Stimulated activated memory B cell treated with anti-CD40 and anti-IgM and Interleukin-4, amounts not matched to agents 10 μg/mL and 1 μg/mL and 100 μg/mL, for 72 hours (primary cell): Measurements from ENCODE around the gene KLRC2.
"Not testable (repeated sequence)": the region's sequence is repeated elsewhere in the genome, so short reads cannot be mapped to it uniquely, and the experiment has no call there.

ENCODE experiments used
- ATAC-seq: fragments of 150-1000 bp; cut with Tn5 transposase; 2 replicates; pipeline ENCODE4 v1.10.0; 2021
- H3K27ac Mint-ChIP-seq: one replicate; pipeline ENCODE4 v1.8.0; 2022; ENCODE audit warnings: mild to moderate bottlenecking, mixed read lengths
- H3K27me3 Mint-ChIP-seq: one replicate; pipeline ENCODE4 v1.8.0; 2022; ENCODE audit warnings: mixed read lengths
- H3K36me3 Mint-ChIP-seq: one replicate; pipeline ENCODE4 v1.8.0; 2022; ENCODE audit warnings: mixed read lengths
- H3K4me1 Mint-ChIP-seq: one replicate; pipeline ENCODE4 v1.8.0; 2022; ENCODE audit warnings: mixed read lengths
- H3K4me3 Mint-ChIP-seq: one replicate; pipeline ENCODE4 v1.8.0; 2022; ENCODE audit warnings: mild to moderate bottlenecking, moderate library complexity, mixed read lengths
- H3K9me3 Mint-ChIP-seq: one replicate; pipeline ENCODE4 v1.8.0; 2022; ENCODE audit warnings: mixed read lengths

KLRC2 gene

GRCh38 chr12:10425938-10426337, 9.9 kb downstream of the KLRC2 start:
- not testable (repeated sequence) for H3K27ac Mint-ChIP-seq, H3K36me3 Mint-ChIP-seq, ATAC-seq, H3K4me3 Mint-ChIP-seq, H3K4me1 Mint-ChIP-seq, H3K9me3 Mint-ChIP-seq, H3K27me3 Mint-ChIP-seq

- ATAC-seq, H3K9me3 Mint-ChIP-seq, H3K4me1 Mint-ChIP-seq, H3K27ac Mint-ChIP-seq, H3K36me3 Mint-ChIP-seq, H3K27me3 Mint-ChIP-seq, H3K4me3 Mint-ChIP-seq: not testable (repeated sequence)
These were observed 11.4 kb downstream of the KLRC2 start for GRCh38 chr12:10424260-10424899.

GRCh38 chr12:10422159-10422558, 13.7 kb downstream of the KLRC2 start:
- H3K27me3 Mint-ChIP-seq, H3K4me1 Mint-ChIP-seq, H3K4me3 Mint-ChIP-seq, H3K36me3 Mint-ChIP-seq, H3K27ac Mint-ChIP-seq, ATAC-seq, H3K9me3 Mint-ChIP-seq: not testable (repeated sequence)

- H3K27ac Mint-ChIP-seq, H3K36me3 Mint-ChIP-seq, H3K27me3 Mint-ChIP-seq, H3K4me1 Mint-ChIP-seq, H3K9me3 Mint-ChIP-seq, ATAC-seq, H3K4me3 Mint-ChIP-seq: not testable (repeated sequence)
These were observed 15.5 kb downstream of the KLRC2 start, which contains the start of gene KLRC3 for GRCh38 chr12:10420334-10420733. TSS of gene KLRC3 (minus strand) at chr12:10420595. CDS start at chr12:10420550, 45 bp downstream.

- H3K4me1 Mint-ChIP-seq, result peaks cover 12% of the 10 kb centered on the region
- ATAC-seq, result no peak
- no peak within 1 kb of the TSS for H3K27ac Mint-ChIP-seq
- no peaks in the 10 kb centered on the region for H3K27me3 Mint-ChIP-seq
- H3K9me3 Mint-ChIP-seq, result no peaks in the 10 kb centered on the region
- no peaks in the 10 kb centered on the region for H3K36me3 Mint-ChIP-seq
- no peak within 1 kb of the TSS for H3K4me3 Mint-ChIP-seq
These were observed 26.4 kb downstream of the KLRC2 start, which contains the start of gene KLRC4 for GRCh38 chr12:10409392-10409791. TSS of gene KLRC4 (minus strand) at chr12:10409757. CDS start at chr12:10409575, 182 bp downstream.

GRCh38 chr12:10408842-10409241, 27.0 kb downstream of the KLRC2 start:
- Mint-ChIP-seq H3K36me3 (no peaks in the 10 kb centered on the region), H3K4me1 (peaks cover 12% of the 10 kb centered on the region), H3K4me3 (no peak overlapping the region), H3K27ac (no peak overlapping the region), H3K9me3 (no peaks in the 10 kb centered on the region), H3K27me3 (no peaks in the 10 kb centered on the region)
- ATAC-seq, result no peak

- Mint-ChIP-seq H3K4me1 (peaks cover 12% of the 10 kb centered on the region), H3K9me3 (no peaks in the 10 kb centered on the region), H3K4me3 (no peak overlapping the region), H3K27ac (no peak overlapping the region), H3K36me3 (no peaks in the 10 kb centered on the region), H3K27me3 (no peaks in the 10 kb centered on the region)
- ATAC-seq, result peak; percentile 41
These were observed 29.1 kb downstream of the KLRC2 start for GRCh38 chr12:10406725-10407124.

GRCh38 chr12:10405294-10405693, 30.5 kb downstream of the KLRC2 start:
- no peak for ATAC-seq
- Mint-ChIP-seq H3K27me3 (no peaks in the 10 kb centered on the region), H3K4me3 (no peak overlapping the region), H3K27ac (no peak overlapping the region), H3K4me1 (peaks cover 12% of the 10 kb centered on the region), H3K36me3 (no peaks in the 10 kb centered on the region), H3K9me3 (no peaks in the 10 kb centered on the region)

- peaks cover 12% of the 10 kb centered on the region for H3K4me1 Mint-ChIP-seq
- no peaks in the 10 kb centered on the region for H3K9me3 Mint-ChIP-seq
- no peak overlapping the region for H3K27ac Mint-ChIP-seq
- ATAC-seq, result no peak
- H3K27me3 Mint-ChIP-seq, result no peaks in the 10 kb centered on the region
- no peaks in the 10 kb centered on the region for H3K36me3 Mint-ChIP-seq
- H3K4me3 Mint-ChIP-seq, result no peak overlapping the region
These were observed 31.0 kb downstream of the KLRC2 start for GRCh38 chr12:10404798-10405197.

- Mint-ChIP-seq H3K4me1 (peaks cover 1% of the 10 kb centered on the region), H3K27ac (no peak overlapping the region), H3K36me3 (no peaks in the 10 kb centered on the region), H3K9me3 (no peaks in the 10 kb centered on the region), H3K27me3 (no peaks in the 10 kb centered on the region), H3K4me3 (no peak overlapping the region)
- ATAC-seq, result no peak
These were observed 35.0 kb downstream of the KLRC2 start for GRCh38 chr12:10400829-10401228.

- Mint-ChIP-seq H3K4me1 (peaks cover 19% of the 10 kb centered on the region), H3K27ac (no peak overlapping the region), H3K9me3 (no peaks in the 10 kb centered on the region), H3K36me3 (no peaks in the 10 kb centered on the region), H3K27me3 (no peaks in the 10 kb centered on the region), H3K4me3 (no peak overlapping the region)
- no peak for ATAC-seq
These were observed 37.6 kb downstream of the KLRC2 start for GRCh38 chr12:10398168-10398567.

GRCh38 chr12:10397296-10397695, 38.5 kb downstream of the KLRC2 start:
- Mint-ChIP-seq H3K4me3 (no peak overlapping the region), H3K27ac (no peak overlapping the region), H3K9me3 (no peaks in the 10 kb centered on the region), H3K36me3 (no peaks in the 10 kb centered on the region), H3K4me1 (peaks cover 23% of the 10 kb centered on the region), H3K27me3 (no peaks in the 10 kb centered on the region)
- ATAC-seq, result no peak

GRCh38 chr12:10396176-10396575, 39.6 kb downstream of the KLRC2 start:
- H3K9me3 Mint-ChIP-seq, ATAC-seq, H3K36me3 Mint-ChIP-seq, H3K27me3 Mint-ChIP-seq: not testable (repeated sequence)
- Mint-ChIP-seq H3K27ac (peak overlapping the region; percentile 66), H3K4me1 (peaks cover 24% of the 10 kb centered on the region), H3K4me3 (peak overlapping the region; percentile 9)

- Mint-ChIP-seq H3K27ac (peak overlapping the region; percentile 66), H3K4me1 (peaks cover 24% of the 10 kb centered on the region)
These were observed 40.3 kb downstream of the KLRC2 start for GRCh38 chr12:10395390-10395998.

GRCh38 chr12:10394531-10395152, 41.2 kb downstream of the KLRC2 start:
- Mint-ChIP-seq H3K4me1 (peaks cover 31% of the 10 kb centered on the region), H3K27ac (peak overlapping the region; percentile 66)
- not testable (repeated sequence) for ATAC-seq, H3K9me3 Mint-ChIP-seq, H3K36me3 Mint-ChIP-seq, H3K4me3 Mint-ChIP-seq, H3K27me3 Mint-ChIP-seq

More at GRCh38 chr12:10395390-10395998, 40.3 kb downstream of the KLRC2 start:
- peak overlapping the region; percentile 67 for H3K4me3 Mint-ChIP-seq
- H3K9me3 Mint-ChIP-seq, result no peaks in the 10 kb centered on the region
- ATAC-seq, result peak; percentile 92
- no peaks in the 10 kb centered on the region for H3K27me3 Mint-ChIP-seq
- H3K36me3 Mint-ChIP-seq, result no peaks in the 10 kb centered on the region

- Mint-ChIP-seq H3K27me3 (no peaks in the 10 kb centered on the region), H3K4me3 (no peak overlapping the region), H3K9me3 (no peaks in the 10 kb centered on the region), H3K4me1 (peaks cover 31% of the 10 kb centered on the region), H3K27ac (no peak overlapping the region), H3K36me3 (no peaks in the 10 kb centered on the region)
- ATAC-seq, result no peak
These were observed 42.5 kb downstream of the KLRC2 start for GRCh38 chr12:10393291-10393690.
